IPS-18c (cell line): ENCODE measurements around the gene CHRNG.

ENCODE experiments used
- H3K4me3 ChIP-seq: 2 replicates; pipeline ENCODE4 v1.7.0; 2013; ENCODE audit warnings: low read depth, mild to moderate bottlenecking, low read length, moderate library complexity; ENCODE audit not compliant: insufficient read depth
- H3K9me3 ChIP-seq: one replicate; pipeline ENCODE4 v1.6.1; 2013; ENCODE audit warnings: mild to moderate bottlenecking, low read length, moderate library complexity; ENCODE audit not compliant: control insufficient read depth, insufficient read depth

Gene CHRNG, protein sequence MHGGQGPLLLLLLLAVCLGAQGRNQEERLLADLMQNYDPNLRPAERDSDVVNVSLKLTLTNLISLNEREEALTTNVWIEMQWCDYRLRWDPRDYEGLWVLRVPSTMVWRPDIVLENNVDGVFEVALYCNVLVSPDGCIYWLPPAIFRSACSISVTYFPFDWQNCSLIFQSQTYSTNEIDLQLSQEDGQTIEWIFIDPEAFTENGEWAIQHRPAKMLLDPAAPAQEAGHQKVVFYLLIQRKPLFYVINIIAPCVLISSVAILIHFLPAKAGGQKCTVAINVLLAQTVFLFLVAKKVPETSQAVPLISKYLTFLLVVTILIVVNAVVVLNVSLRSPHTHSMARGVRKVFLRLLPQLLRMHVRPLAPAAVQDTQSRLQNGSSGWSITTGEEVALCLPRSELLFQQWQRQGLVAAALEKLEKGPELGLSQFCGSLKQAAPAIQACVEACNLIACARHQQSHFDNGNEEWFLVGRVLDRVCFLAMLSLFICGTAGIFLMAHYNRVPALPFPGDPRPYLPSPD

DNA sequence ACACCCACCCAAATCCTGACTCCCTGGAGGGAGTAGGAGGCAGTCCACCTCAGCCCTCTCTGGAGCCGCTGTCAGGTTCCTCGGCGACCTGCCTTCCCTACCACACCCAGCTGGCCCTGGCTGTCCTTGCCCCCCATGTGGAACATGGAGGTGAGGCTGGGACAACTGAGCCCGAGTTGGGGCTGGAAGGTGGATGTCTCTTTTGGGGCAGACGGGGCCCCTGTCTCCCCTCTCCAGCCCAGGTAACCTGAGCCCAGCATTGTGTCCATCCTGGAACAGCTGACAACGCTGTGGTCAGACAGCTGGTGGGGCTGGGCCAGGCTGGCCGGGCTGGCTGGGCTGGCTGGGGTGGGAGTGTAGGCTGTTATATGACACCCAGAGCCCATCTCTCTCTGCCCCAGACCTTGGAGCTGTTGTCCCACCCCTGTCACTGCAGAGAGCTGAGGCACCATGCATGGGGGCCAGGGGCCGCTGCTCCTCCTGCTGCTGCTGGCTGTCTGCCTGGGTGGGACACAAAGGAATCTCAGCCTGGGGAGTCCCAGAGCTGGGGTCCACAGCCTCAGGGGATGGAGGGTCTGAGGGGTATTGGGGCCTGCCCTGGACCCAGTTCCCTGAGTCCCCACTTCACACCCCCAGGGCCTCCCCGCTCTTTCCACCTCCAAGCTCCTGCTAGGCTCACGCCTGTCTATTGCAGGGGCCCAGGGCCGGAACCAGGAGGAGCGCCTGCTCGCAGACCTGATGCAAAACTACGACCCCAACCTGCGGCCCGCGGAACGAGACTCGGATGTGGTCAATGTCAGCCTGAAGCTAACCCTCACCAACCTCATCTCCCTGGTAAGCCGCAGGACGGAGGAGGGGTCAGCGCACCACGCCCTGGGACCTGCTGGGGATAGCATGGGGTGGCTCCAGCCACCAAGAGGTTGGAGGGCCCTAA is at the start of gene CHRNG:
CHRNG (plus strand) TSS at position 395 of the 934 bp plus-strand sequence; CDS start at position 451, 56 bp downstream.
- Histone ChIP-seq H3K4me3 (no peak within 1 kb of the TSS), H3K9me3 (no peaks in the 10 kb centered on the region)

DNA sequence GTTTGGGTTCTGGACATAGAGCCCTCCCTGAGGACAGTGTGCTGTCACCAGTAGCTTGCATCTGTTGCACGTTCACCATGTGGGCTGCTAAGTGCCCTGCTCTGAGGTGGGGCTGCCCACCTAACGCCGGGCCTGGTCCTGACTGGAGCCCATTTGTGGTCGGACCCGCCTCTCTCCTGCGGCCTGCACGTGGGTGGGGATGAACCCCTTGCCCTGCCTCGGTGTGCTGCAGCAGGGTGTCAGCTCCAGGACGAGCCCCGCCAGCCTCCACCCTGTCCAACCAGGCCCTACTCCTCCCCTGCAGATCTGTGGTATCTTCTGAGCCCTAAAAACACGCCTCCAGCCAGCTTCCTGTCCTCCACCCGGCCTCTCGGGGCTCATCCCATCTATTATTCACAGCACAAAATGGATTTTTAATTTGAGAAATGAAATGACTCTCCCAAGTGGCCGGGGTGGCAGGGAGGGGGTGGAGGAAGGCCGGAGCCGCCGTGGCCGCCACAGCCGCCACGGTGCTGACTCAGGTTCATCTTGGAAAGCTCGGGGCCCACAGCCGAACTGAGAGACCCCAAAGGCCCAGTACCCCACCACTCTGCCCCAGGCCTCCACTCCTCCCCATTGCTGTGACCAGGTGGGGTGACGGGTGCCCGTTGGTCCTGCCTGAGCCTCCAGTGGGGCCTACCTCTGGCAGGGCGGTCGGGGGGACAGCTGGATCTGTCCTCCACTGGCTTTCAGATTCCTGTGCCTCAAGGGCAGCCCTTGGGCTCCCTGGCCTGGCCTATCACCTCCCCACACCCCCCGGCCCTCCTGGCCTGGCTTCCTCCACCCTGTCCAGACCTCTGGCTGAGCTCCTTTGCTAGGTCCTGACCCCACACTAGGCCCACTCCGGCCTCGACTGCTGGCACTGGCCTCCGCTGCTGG is 49.0 kb upstream of the CHRNG start:
- Histone ChIP-seq H3K4me3 (no peak overlapping the region), H3K9me3 (no peaks in the 10 kb centered on the region)

DNA sequence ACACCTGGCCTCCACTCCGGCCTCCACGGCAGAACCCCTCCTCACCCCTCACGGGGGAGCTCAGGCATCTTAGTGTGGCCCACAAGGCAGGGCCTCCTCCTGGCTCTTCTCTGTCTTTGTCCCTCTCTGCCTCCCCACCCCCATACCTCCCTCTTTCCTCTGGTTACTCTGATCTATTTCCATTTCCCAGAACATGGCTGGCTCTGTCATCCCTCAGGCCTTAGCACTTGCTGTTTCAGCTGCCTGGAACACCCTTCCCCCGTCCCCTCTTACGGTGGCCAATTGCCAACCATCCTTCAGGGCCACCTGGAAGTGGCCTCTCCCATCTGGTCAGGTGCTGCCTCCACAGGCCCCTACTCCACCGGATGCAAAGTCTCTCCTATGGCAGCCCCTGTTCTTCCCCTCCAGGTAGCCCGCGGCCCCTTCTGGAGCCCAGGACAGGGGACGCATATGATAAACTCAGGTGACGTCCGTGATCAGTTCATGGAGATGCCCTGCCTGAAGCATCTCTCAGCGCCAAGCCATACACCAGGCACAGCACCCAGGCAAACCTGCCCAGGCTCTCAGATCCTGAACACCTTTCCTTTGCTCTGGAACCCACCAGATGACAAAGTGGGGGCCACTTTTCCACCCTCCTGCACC is 48.2 kb upstream of the CHRNG start:
- Histone ChIP-seq H3K9me3 (no peaks in the 10 kb centered on the region), H3K4me3 (no peak overlapping the region)

GRCh38 chr2:232492236-232492848 is 47.1 kb upstream of the CHRNG start:
- Histone ChIP-seq H3K9me3 (no peaks in the 10 kb centered on the region), H3K4me3 (no peak overlapping the region)

GRCh38 chr2:232492963-232493700 is 46.4 kb upstream of the CHRNG start:
- no peak overlapping the region for H3K4me3 ChIP-seq
- no peaks in the 10 kb centered on the region for H3K9me3 ChIP-seq

DNA sequence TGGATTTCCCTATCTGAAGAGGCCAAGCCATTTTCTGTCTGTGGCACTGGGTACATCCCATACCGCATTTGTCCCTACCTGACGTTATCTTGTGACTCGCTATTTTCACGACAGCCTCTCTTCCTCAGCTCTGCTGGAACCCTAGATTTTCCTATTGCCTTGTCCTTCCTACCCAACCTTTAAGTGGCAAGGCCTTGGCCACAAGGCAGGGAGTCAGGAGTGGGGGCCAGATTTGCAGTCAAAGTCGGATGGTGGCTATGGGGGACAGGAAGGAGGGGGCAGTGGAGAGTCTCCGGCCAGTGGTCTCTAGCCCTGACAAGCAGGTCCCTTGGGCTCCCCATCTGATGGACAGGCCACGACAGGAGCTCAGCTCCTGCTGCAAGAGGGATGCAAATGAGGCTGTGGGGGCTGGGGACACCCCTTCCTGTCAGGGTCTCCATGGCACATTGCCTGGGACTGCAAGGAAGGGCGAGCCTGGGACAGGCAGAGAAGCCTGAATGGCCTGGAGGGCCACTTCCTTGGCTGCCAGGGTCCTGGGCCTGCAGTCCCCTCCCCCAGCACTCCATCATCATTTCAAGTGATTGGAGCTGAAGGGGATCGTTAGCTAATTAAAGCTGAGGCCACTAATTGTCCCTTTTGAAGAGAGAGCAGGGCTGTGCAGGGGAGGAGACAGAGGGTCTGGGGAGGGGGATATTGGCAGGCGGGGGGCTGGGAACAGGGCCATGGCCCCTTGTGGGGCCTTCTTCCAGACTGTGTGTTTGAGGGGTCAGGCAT is 45.6 kb upstream of the CHRNG start:
- peak overlapping the region; percentile 15; the same call in 1 of the 2 replicates for H3K4me3 ChIP-seq
- H3K9me3 ChIP-seq: no peaks in the 10 kb centered on the region

DNA sequence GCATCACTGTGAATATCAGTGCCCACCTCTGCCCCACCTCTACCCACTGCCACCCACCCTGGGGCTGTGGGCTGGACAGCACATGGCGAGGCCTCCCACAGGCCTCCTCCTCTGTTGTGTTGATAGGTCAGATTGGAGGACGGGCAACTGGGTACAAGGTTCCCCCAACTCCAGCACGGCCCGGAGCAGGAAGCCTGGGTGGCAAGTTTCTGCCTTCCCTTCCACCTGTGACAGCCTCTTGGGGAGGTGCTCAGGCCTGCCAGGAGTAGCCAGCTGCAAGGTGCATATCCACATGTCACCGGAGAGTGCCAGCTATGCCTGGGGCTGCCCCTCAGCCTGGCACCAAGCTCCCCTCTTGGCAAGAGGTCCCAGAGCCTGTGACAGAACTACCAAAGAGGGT is 45.0 kb upstream of the CHRNG start:
- Histone ChIP-seq H3K9me3 (no peaks in the 10 kb centered on the region), H3K4me3 (no peak overlapping the region)

GRCh38 chr2:232495292-232495691 is 44.2 kb upstream of the CHRNG start:
- H3K4me3 ChIP-seq: no peak overlapping the region
- H3K9me3 ChIP-seq: no peaks in the 10 kb centered on the region

DNA sequence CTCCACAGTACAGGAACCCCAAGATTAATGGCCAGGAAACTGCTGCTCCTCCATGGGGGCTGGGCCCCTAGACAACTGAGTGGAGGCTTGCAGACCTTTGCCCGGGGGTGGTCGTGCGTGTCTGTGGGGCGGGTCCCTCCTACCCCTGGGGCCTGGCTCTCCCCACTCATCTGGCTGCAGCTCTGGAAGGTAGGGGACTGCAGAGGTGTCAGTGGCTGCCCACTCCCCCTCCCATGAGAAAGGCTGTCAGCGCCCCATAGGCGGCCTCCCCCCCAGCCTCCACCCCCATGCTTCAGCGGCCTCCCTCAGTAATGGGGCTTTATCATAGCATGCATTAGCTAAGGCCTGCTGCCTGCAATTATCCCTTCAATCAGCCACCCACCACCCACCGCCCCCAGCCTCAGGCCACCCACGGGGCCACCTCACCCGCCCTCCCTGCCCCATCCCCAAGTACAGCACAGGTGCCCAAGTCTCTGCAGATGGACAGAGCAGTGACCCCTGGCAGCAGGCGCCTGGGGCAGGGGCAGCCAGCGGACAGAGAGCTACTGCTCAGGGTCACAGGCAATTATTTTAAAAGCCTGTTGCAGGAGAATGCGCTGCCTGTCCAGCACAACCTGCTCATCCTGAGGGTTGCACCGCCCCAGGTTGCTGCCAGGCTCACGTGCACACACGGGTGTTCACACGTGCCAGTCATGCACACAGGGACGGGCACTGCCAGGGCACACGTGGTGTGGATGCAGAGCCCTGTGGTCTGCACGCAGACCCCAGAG is 42.8 kb upstream of the CHRNG start:
- no peaks in the 10 kb centered on the region for H3K9me3 ChIP-seq
- H3K4me3 ChIP-seq: no peak overlapping the region

GRCh38 chr2:232497348-232497747 is 42.1 kb upstream of the CHRNG start:
- no peak overlapping the region for H3K4me3 ChIP-seq
- no peaks in the 10 kb centered on the region for H3K9me3 ChIP-seq

DNA sequence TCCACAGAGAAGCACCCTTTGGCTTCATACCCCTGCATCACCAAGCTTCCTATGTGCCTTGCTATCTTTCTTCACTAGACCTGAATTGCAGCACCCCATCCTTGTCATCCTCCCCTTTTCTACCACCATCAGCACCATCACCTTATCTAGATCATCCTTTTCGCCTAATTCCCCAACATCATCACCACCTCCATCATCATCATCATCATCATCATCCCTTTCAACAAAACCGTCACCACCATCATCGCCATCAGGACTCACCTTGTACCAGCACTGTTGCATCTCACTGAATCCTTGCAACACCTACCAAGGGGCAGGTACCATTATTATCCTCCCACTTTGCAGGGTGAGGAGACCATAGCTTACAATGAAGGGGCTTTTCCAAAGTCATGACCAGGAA is 41.0 kb upstream of the CHRNG start:
- Histone ChIP-seq H3K9me3 (no peaks in the 10 kb centered on the region), H3K4me3 (no peak overlapping the region)

DNA sequence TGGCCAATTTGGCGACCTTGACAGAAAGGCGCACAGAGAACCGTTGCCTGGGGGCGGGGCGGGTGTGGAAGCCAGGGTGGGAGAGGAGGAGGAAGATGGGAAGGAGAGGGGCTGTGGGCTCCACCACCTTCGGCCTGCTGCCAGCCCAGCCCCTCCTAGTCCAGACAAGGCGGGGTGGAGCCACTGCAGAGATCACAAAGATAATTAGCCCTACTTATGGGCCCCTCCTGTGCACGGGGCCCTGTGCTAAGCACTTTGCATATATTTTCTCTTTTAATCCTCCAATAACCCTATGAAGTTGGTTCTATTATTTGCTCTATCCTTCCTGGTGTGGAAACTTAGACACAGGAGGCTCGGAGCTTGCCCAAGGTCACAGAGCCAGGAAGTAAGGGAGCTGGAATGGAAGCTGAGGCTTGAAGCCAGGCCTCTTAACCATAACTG is 38.1 kb upstream of the CHRNG start:
- no peaks in the 10 kb centered on the region for H3K9me3 ChIP-seq

DNA sequence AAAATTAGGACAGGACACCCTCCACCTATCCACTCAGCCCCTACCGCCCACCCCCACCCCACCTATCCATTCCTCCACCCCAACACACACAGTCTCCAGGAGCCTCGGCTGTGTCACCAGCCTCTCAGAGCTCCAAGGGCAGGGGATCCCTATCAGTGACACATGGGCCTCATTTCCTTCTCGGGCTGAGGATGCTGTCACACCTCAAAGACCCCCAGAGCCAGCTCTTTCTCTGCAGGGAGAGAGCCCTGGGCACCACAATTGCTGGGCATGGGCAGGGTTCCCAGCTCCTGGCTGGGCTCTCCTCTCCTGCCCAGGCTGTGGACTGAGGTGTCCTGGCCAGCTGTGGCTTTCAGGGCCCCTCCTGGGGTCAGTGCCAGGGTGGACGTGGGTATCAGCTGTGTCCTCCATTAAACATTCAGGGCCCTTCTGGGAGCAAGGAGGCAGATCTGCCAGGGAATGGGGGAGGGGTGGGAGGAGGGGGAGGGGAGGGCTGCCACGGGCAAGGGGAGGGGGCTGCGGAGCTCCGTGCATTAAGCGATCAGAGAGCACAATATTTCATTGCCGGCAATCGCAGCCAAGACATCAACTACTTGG is 37.6 kb upstream of the CHRNG start:
- Histone ChIP-seq H3K4me3 (no peak overlapping the region), H3K9me3 (no peaks in the 10 kb centered on the region)

More for the DNA sequence above, 38.1 kb upstream of the CHRNG start:
- no peak overlapping the region for H3K4me3 ChIP-seq

GRCh38 chr2:232502511-232502910 is 37.0 kb upstream of the CHRNG start:
- Histone ChIP-seq H3K9me3 (no peaks in the 10 kb centered on the region), H3K4me3 (peak overlapping the region; percentile 62)
